DMS114 treated with DMSO at 0.1 percent for 48 hours (cell line): ENCODE results near the gene DNAH8.
"Not testable (repeated sequence)": the region's sequence is repeated elsewhere in the genome, so short reads cannot be mapped to it uniquely, and the experiment has no call there.

Experiments used
- DNase-seq: peaks from one replicate; lab custom pipeline; 2025; ENCODE audit not compliant: unreplicated experiment; lab: John Stamatoyannopoulos, UW

Gene DNAH8

GRCh38 chr6:38877721-38878120 is 162.6 kb downstream of the DNAH8 start:
- no peak for DNase-seq

DNA sequence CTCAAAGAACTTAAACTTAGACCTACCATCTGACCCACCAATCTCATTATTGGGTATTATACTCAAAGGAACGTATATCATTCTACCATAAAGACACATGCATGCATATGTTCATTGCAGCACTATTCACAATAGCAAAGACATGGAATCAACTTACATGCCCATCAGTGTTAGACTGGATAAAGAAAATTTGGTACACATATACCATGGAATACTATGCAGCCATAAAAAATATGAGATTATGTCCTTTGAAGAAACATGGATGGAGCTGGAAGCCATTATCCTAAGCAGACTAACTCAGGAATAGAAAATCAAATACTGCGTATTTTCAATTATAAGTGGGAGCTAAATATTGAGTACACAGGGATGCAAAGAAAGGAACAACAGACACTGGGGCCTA is 167.0 kb downstream of the DNAH8 start:
- DNase-seq = no peak

DNA sequence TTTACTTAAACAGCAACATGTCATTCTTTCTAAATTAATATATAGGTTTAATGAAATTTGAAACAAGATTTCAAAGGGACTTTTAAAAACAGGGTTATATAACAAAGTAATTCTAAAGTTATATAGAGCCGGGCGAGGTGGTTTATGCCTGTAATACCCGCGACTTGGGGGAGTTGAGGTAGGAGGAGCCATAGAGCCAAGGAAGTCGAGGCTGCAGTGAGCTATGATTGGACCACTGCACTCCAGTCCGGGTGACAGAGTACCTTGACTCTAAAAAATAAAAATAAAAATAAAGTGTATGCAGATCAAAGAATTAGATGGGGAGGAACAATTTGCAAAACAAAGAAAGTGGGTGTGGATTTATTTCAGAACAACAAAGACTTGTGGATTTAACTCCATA is 182.4 kb downstream of the DNAH8 start:
- no peak for DNase-seq

DNA sequence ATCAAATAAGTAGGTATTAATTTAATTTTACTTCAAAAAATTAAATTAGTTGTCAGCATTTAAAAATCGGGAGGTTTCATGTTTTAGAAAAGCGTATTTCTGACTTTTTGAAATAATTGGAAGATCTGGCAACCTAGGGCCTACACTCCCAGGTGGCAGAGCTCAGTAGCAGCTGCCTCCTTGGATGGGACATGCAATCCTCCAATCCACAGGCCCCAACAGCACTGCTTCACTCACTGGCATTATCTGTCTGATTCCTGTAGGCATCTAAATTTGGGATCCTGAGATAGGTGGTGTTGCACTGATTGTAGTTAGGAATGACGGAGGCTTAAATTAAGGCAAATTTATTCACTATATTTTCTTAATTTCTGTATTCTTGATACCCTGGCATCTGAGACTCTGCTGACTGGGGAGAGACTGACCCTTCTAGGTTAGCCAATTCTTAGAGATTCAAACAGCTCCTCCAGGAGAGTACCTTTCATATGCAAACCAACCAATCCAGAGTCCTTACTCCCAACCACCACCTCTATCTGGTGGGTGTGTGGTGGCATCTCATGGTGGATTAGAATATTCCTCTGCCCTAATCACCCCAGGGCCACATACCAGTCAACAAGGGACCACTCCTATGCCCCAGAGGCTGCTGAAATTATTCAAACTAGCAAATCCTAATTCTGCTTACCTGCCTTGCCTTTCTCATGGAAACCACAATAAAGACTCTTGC is 186.9 kb downstream of the DNAH8 start:
- DNase-seq = no peak

DNA sequence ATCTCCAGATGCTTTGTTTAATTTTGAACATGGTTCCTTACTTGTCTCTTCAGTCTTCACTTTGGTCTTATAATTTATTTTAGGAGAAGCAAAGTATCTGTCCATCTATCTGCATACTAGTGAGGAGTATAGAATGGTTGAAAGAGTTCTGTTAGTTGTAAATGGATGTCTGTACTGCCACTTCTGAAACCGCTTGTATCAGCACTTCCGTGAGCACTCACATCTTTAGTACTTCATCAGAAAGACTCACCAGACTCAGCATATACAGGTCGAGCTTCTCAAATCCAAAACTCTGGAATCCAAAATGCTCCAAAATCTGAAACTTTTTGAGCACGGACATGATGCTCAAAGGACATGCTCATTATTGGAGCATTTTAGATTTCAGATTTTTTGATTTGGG is 191.5 kb downstream of the DNAH8 start:
- no peak for DNase-seq

- no peak for DNase-seq
Observed at GRCh38 chr6:38907264-38907663, 192.2 kb downstream of the DNAH8 start.

GRCh38 chr6:38909015-38909730 is 194.1 kb downstream of the DNAH8 start:
- DNase-seq = no peak

GRCh38 chr6:38910207-38910606 is 195.1 kb downstream of the DNAH8 start:
- no peak for DNase-seq

DNA sequence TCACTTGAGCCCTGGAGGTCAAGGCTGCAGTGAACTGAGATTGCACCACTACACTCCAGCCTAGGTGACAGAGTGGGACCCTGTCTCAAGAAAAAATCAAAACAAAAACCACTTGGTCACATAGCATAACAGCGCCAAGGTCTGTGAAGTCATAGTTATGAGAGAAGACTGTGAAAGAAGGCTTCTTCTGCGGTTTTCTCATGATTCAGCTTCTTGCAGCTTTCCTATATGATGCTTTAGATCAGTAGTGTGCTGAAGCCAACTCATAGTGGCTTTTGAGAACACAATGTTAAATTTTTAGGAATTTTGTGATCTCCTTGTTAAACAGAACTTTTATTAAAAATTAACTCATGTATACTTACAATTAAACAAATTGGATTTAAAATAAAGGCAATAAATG is 197.3 kb downstream of the DNAH8 start:
- no peak for DNase-seq

DNA sequence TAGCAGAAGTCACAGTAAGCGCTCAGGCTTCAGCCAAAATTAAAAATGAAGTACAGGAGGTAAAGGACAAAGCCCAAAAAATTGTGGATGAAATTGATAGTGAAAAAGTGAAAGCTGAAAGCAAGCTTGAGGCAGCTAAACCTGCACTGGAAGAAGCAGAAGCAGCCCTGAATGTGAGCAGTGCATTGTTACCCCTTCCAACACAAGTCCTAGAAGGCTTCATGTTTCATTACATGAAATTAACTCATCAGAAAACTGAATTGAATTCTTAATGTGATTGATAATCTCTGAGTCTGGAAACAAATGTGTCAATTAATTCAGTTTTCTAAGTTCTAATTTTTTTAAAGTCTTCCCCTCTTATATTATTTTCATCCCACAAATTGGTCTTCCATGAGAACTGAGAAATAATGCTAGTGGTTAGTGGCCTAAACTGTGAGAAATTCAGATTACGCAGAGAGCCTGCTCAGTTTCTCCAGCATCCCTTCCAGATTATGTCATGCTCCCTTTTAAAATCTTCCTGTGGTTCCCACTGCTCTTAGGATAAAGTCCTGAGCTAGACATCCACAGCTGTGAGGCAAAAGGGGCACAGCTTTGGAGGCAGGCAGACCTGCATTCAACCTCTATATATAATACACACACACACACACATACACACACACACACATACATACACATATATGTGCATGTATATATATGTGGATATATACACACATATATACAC is 200.3 kb downstream of the DNAH8 start:
- no peak for DNase-seq

DNA sequence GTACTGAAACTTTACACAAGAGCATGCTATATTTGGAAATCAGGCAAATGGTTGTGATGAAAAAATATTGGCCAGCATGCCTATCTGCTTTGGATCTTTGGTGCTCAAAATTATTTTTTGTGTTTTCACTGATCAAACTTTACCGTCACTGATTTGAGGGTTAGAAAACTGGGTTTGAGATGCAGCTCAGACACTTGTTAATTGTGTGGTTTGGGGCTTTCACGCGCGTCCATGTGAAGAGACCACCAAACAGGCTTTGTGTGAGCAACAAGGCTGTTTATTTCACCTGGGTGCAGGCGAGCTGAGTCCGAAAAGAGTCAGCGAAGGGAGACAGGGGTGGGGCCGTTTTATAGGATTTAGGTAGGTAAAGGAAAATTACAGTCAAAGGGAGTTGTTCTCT is 206.4 kb downstream of the DNAH8 start:
- DNase-seq = not testable (repeated sequence)

DNA sequence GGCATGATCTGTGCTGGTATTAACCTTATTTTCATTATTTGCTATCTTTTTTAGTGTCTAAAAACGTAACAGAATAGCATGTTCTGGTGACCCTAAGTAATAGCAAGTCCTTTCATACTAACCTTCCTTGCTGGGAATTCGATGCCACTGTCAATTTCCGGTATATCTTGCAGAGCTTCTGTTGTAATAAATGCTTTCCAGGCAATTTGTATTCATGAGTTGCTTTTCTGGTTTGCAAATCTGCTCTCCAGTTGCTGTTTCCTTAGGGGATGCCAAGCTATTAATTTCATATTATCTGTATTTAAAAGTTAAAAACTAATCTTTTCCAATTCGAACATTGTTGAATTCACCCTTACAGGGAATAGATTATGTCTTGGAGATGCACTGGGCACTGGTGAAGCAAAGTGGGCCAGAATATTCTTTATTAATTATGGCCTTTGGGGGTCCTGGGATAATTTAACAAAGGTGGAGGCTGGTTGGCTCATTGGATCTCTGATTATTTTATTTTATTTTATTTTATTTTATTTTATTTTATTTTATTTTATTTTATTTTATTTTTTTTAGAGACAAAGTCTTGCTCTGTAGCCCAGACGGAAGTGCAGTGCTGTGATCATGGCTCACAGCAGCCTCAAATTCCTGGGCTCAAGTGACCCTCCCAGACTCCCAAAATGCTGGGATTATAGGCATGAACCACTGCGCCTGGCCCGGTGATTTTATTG is 209.8 kb downstream of the DNAH8 start:
- no peak for DNase-seq

DNA sequence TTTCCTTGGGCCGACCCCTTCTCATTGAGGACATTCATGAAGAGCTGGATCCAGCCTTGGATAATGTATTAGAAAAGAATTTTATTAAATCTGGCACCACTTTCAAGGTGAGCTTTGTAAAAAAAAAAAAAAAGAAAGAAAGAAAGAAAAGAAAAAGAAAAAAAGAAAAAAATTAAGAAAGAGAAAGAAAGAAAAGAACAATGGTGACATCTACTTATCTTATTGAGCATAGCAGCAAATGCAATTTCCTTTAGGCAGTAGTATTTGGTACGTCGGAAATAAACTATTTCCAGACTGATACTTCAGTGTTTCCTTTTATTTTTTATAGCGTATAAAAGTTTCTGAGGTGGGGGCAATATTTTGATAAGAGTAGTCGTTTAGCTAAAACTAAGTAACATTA is 214.4 kb downstream of the DNAH8 start:
- no peak for DNase-seq

DNA sequence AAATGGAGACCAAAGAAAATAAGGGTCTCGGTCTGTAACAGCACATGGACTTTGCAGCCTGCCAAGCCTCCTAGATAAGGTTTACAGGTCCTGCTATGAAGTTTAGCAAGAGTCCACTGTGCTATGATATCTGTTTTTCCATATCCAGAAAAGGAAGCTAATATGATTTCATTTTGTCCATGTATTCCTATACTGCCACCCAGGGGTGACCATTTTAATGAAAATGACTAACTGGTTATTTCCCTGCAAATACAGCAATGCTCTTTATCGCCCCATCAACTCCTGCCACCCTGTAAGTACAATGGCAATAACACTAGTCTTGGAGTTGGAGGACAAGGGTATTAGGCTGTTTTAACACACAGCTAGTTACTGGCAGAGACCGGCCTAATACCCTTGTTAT is 218.3 kb downstream of the DNAH8 start:
- DNase-seq = peak; percentile 33

DNA sequence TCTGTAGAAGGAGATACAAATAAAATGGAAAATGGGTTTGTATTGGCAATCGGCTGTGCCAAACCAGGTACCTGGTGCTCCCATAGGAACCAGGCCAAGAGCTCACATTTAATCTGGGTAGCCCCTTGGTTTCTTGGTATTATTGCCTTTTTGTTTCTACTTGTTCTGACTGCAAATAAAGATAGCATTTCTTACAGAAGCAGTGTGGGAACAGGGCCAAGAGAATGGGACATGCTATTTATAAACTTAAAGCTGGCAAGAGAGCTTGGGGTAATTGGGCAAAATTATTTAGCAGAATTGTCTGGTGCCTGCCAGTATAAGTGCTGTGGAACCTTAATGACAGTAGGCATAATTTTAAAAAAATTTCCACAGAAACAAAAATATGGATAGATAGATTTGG is 219.9 kb downstream of the DNAH8 start:
- DNase-seq = no peak

DNA sequence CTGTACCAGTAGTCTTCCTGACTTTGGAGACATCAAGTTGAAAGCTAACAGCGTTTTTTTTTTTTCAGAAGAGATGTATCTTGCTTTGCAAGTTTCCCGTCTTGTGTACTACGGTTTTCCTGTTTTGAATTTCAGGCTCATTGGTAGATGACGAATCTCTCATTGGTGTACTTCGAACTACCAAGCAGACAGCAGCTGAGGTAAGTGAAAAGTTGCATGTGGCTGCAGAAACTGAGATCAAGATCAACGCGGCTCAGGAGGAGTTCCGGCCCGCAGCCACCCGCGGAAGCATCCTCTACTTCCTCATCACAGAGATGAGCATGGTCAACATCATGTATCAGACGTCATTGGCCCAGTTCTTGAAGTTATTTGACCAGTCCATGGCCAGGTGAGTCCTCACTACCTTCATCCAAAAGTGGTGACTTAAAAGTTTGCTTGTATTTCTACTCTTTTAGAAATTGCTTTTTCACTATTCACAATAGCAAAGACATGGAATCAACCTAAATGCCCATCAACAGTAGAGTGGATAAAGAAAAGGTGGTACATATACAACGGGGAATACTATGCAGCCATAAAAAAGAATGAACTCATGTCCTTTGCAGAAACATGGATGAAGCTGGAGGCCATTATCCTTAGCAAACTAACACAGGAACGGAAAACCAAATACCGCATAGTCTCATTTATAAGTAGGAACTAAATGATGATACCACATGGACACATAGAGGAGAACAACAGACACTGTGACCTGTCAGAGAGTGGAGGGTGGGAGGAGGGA is 222.9 kb downstream of the DNAH8 start:
- DNase-seq = no peak

DNA sequence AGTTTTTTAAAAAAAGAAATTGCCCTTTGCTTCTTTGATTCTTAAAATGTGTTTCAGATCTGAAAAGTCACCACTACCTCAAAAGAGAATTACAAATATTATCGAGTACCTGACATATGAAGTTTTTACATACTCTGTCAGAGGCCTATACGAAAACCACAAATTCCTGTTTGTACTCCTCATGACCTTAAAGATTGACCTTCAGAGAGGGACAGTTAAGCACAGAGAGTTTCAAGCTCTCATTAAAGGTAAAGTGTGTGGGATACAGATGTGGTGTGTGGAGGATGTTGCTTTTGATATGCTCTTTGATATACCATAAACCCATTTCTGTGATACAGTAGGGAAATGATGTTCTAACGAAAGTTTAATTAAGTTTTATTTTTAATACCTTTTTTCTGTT is 223.6 kb downstream of the DNAH8 start:
- no peak for DNase-seq

DNA sequence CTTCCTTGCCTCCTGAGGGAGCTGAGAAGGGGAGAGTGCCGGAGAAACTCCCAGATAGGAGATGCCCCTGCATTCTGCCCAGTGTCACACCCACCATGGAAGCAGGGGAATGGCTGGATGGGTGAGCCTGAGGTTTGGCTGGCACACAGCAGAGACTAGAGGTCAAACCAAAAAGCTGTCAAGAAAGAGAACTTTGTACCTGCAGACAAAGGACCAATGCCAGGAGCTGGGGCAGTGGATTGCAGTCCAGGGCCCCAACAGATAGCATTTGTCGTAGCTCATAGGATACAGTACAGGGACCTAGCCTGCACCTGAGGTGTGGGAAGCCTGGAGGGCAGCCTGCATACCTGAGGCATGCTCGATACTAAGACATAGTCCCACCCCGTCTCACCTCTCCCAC is 227.3 kb downstream of the DNAH8 start:
- DNase-seq = no peak

- no peak for DNase-seq
Observed at GRCh38 chr6:38942965-38943364, 227.9 kb downstream of the DNAH8 start.

- no peak for DNase-seq
Observed at GRCh38 chr6:38943964-38944363, 228.9 kb downstream of the DNAH8 start.
